H9 (cell line): ENCODE results near the gene ADAR. TPM values are rescaled to one million over a fixed set of nuclear protein-coding genes. Genes with fewer than 3 reads are reported as not detected.

ENCODE experiments used
- DNase-seq: peaks from one replicate; pipeline ENCODE4 v3.0.0-alpha.2; 2017
- H2AFZ ChIP-seq: one replicate; pipeline ENCODE4 v1.6.1; 2013; ENCODE audit warnings: mild to moderate bottlenecking, low read length, control low read depth, moderate library complexity
- H2AK5ac ChIP-seq: 2 replicates; pipeline ENCODE4 v1.6.1; 2013; ENCODE audit warnings: low read length, control low read depth, mixed read lengths; ENCODE audit not compliant: insufficient read length
- H2BK120ac ChIP-seq: one replicate; pipeline ENCODE4 v1.6.1; 2013; ENCODE audit warnings: low read depth, mild to moderate bottlenecking, low read length, control low read depth, inconsistent platforms; ENCODE audit not compliant: poor library complexity, severe bottlenecking
- H2BK12ac ChIP-seq: 2 replicates; pipeline ENCODE4 v1.6.1; 2013; ENCODE audit warnings: low read length, control low read depth, mixed read lengths, low read depth; ENCODE audit not compliant: insufficient read length
- H2BK15ac ChIP-seq: 2 replicates; pipeline ENCODE4 v1.6.1; 2013; ENCODE audit warnings: low read depth, low read length, control low read depth
- H2BK20ac ChIP-seq: one replicate; pipeline ENCODE4 v1.6.1; 2013; ENCODE audit warnings: low read depth, mild to moderate bottlenecking, low read length, control low read depth, inconsistent platforms; ENCODE audit not compliant: poor library complexity, severe bottlenecking
- H2BK5ac ChIP-seq: 2 replicates; pipeline ENCODE4 v1.6.1; 2013; ENCODE audit warnings: low read length, control low read depth, mixed read lengths; ENCODE audit not compliant: insufficient read length
- H3K14ac ChIP-seq: 2 replicates; pipeline ENCODE4 v1.6.1; 2013; ENCODE audit warnings: low read length, control low read depth; ENCODE audit not compliant: insufficient read depth
- H3K18ac ChIP-seq: 2 replicates; pipeline ENCODE4 v1.6.1; 2013; ENCODE audit warnings: low read depth, mild to moderate bottlenecking, mixed read lengths, low read length, control low read depth; ENCODE audit not compliant: insufficient read length
- H3K23ac ChIP-seq: 2 replicates; pipeline ENCODE4 v1.6.1; 2013; ENCODE audit warnings: low read length, control low read depth, mixed read lengths, low read depth; ENCODE audit not compliant: insufficient read length
- H3K23me2 ChIP-seq: 2 replicates; pipeline ENCODE4 v1.6.1; 2013; ENCODE audit warnings: low read depth, mild to moderate bottlenecking, mixed read lengths, low read length, control low read depth; ENCODE audit not compliant: insufficient read length, poor library complexity, severe bottlenecking
- H3K27ac ChIP-seq: 2 replicates; pipeline ENCODE4 v1.5.1; 2013; ENCODE audit warnings: low read length, control low read depth, mixed read lengths, low read depth; ENCODE audit not compliant: insufficient read length
- H3K27me3 ChIP-seq: 2 replicates; pipeline ENCODE4 v1.6.1; 2013; ENCODE audit warnings: low read length, control low read depth, inconsistent platforms; ENCODE audit not compliant: insufficient read depth
- H3K4ac ChIP-seq: 2 replicates; pipeline ENCODE4 v1.6.1; 2013; ENCODE audit warnings: low read depth, mild to moderate bottlenecking, control low read depth, inconsistent platforms, low read length, moderate library complexity
- H3K4me1 ChIP-seq: 2 replicates; pipeline ENCODE4 v1.6.1; 2013; ENCODE audit warnings: low read length, control low read depth, inconsistent platforms; ENCODE audit not compliant: insufficient read depth
- H3K4me2 ChIP-seq: 2 replicates; pipeline ENCODE4 v1.6.1; 2013; ENCODE audit warnings: low read length, control low read depth, mixed read lengths; ENCODE audit not compliant: insufficient read length, insufficient read depth
- H3K56ac ChIP-seq: 2 replicates; pipeline ENCODE4 v1.6.1; 2013; ENCODE audit warnings: low read depth, mild to moderate bottlenecking, mixed read lengths, low read length, control low read depth; ENCODE audit not compliant: insufficient read length
- H3K79me1 ChIP-seq: 2 replicates; pipeline ENCODE4 v1.6.1; 2013; ENCODE audit warnings: low read depth, mild to moderate bottlenecking, moderate library complexity, low read length, control low read depth, inconsistent platforms; ENCODE audit not compliant: insufficient read depth, poor library complexity, severe bottlenecking
- H3K79me2 ChIP-seq: 2 replicates; pipeline ENCODE4 v1.6.1; 2013; ENCODE audit warnings: low read length, control low read depth, inconsistent platforms; ENCODE audit not compliant: insufficient read depth
- H3K9ac ChIP-seq: 2 replicates; pipeline ENCODE4 v1.6.1; 2013; ENCODE audit warnings: low read length, control low read depth, mixed read lengths; ENCODE audit not compliant: insufficient read length; ENCODE audit errors: extremely low read depth
- H3K9me3 ChIP-seq: one replicate; pipeline ENCODE4 v1.6.1; 2013; ENCODE audit warnings: low read depth, low read length, inconsistent platforms; ENCODE audit not compliant: control insufficient read depth
- H3T11ph ChIP-seq: one replicate; pipeline ENCODE4 v1.6.1; 2013; ENCODE audit warnings: mild to moderate bottlenecking, low read length, control low read depth, inconsistent platforms
- H4K20me1 ChIP-seq: one replicate; pipeline ENCODE4 v1.6.1; 2013; ENCODE audit not compliant: control insufficient read depth, insufficient read length, insufficient read depth
- H4K5ac ChIP-seq: 2 replicates; pipeline ENCODE4 v1.6.1; 2013; ENCODE audit warnings: low read depth, mild to moderate bottlenecking, mixed read lengths, low read length, control low read depth; ENCODE audit not compliant: insufficient read length
- H4K8ac ChIP-seq: replicated peaks from 2 replicates; pipeline ENCODE4 v1.6.1; 2013; ENCODE audit warnings: low read length, control low read depth, mixed read lengths, low read depth; ENCODE audit not compliant: insufficient read length
- H4K91ac ChIP-seq: 2 replicates; pipeline ENCODE4 v1.6.1; 2013; ENCODE audit warnings: low read depth, mild to moderate bottlenecking, moderate library complexity, mixed read lengths, low read length, control low read depth; ENCODE audit not compliant: insufficient read length
- H3K27ac Mint-ChIP-seq, 3 experiments: 2 replicates in 2 of 3; 3 replicates in 1 of 3; pipeline ENCODE4 v1.8.0; 2020 to 2021; ENCODE audit warnings: mixed read lengths in 3 of 3, mild to moderate bottlenecking in 1 of 3, moderate library complexity in 1 of 3
- H3K27me3 Mint-ChIP-seq: 2 replicates; pipeline ENCODE4 v1.8.0; 2021; ENCODE audit warnings: low read depth, mild to moderate bottlenecking, moderate library complexity, mixed read lengths
- H3K36me3 Mint-ChIP-seq, 3 experiments: 2 replicates in 2 of 3; 3 replicates in 1 of 3; pipeline ENCODE4 v1.8.0; 2020 to 2021; ENCODE audit warnings: low read depth in 3 of 3, mixed read lengths in 3 of 3; ENCODE audit not compliant: insufficient read depth in 1 of 3
- H3K4me1 Mint-ChIP-seq, 2 experiments: 2 replicates each; pipeline ENCODE4 v1.8.0; 2020; ENCODE audit warnings: mixed read lengths in 2 of 2
- H3K4me3 Mint-ChIP-seq, 2 experiments: 2 replicates in 1 of 2; 3 replicates in 1 of 2; pipeline ENCODE4 v1.8.0; 2020 to 2021; ENCODE audit warnings: mild to moderate bottlenecking in 2 of 2, mixed read lengths in 2 of 2, moderate library complexity in 1 of 2
- H3K9me3 Mint-ChIP-seq, 2 experiments: 2 replicates in 1 of 2; 3 replicates in 1 of 2; pipeline ENCODE4 v1.8.0; 2020; ENCODE audit warnings: mild to moderate bottlenecking in 2 of 2, mixed read lengths in 2 of 2, moderate library complexity in 1 of 2
- CTCF ChIP-seq: fragments of 200-600 bp; sonication (generic); conservative IDR thresholded peaks from 3 replicates; pipeline ENCODE4 v1.8.0; 2021; ENCODE audit warnings: antibody characterized with exemption, mild to moderate bottlenecking
- WGBS: extraction: QIAGEN DNeasy Blood & Tissue Kit; methylation state at CpG from one replicate; pipeline ENCODE4 v1.1.7; 2013; ENCODE audit warnings: missing lambda C conversion rate, low lambda C conversion rate, mixed read lengths; ENCODE audit not compliant: insufficient read length; ENCODE audit errors: extremely low coverage; 5-methylcytosine and 5-hydroxymethylcytosine counted together
- total RNA-seq: library from RNA; stranded (reverse); gene quantifications from 2 replicates; pipeline ENCODE4 v1.2.1, GENCODE V29; 2021

Gene ADAR
- total RNA-seq, 1 experiment from 2014 or later = 236 TPM

- H4K20me1 ChIP-seq = peaks cover 3% of the 10 kb centered on the region
- no peaks in the 10 kb centered on the region; the same call in 1 of the 2 replicates for H3K27me3 Mint-ChIP-seq
- H3K14ac ChIP-seq = no peak overlapping the region
- no peak overlapping the region for H3K4ac ChIP-seq
- H2BK15ac ChIP-seq = no peak overlapping the region
- H3K4me3 Mint-ChIP-seq = no peak overlapping the region
- H3K4me2 ChIP-seq = no peak overlapping the region
- no peak overlapping the region for H4K91ac ChIP-seq
- no peaks in the 10 kb centered on the region for H3K79me2 ChIP-seq
- no peak overlapping the region for H3K18ac ChIP-seq
- H3K27ac ChIP-seq = no peak overlapping the region
- H3K27ac Mint-ChIP-seq = no peak overlapping the region
- H2BK20ac ChIP-seq = no peak overlapping the region
- no peaks in the 10 kb centered on the region for H3K9me3 ChIP-seq
- H2BK120ac ChIP-seq = no peak overlapping the region
- H3K4me1 Mint-ChIP-seq = no peaks in the 10 kb centered on the region
- H3K4me1 ChIP-seq = no peaks in the 10 kb centered on the region
- H3K36me3 Mint-ChIP-seq = peaks cover 66 to 99% (median 94%) of the 10 kb centered on the region in 3 experiments; a peak in 6 of 7 replicates
- H4K8ac ChIP-seq = no peak overlapping the region
- H2AFZ ChIP-seq = no peak overlapping the region
- no peaks in the 10 kb centered on the region for H3K27me3 ChIP-seq
- H3K9me3 Mint-ChIP-seq = no peaks in the 10 kb centered on the region
- no CpG with 5 or more reads among the region's 9 CpGs for WGBS
- H2BK5ac ChIP-seq = no peak overlapping the region
- H3K79me1 ChIP-seq = no peaks in the 10 kb centered on the region
- no peak overlapping the region for H2AK5ac ChIP-seq
- no peak overlapping the region for H3K23ac ChIP-seq
- H3K9ac ChIP-seq = no peak overlapping the region
- H3T11ph ChIP-seq = no peak overlapping the region
- DNase-seq = no peak
- H3K23me2 ChIP-seq = no peaks in the 10 kb centered on the region
- H4K5ac ChIP-seq = no peak overlapping the region
- H2BK12ac ChIP-seq = no peak overlapping the region
- no peak for TF ChIP-seq CTCF
- H3K56ac ChIP-seq = no peak overlapping the region
These were observed 23.6 kb downstream of the ADAR start for GRCh38 chr1:154584267-154584994.
